ENCODE measurements around the gene CEP131.

DNA sequence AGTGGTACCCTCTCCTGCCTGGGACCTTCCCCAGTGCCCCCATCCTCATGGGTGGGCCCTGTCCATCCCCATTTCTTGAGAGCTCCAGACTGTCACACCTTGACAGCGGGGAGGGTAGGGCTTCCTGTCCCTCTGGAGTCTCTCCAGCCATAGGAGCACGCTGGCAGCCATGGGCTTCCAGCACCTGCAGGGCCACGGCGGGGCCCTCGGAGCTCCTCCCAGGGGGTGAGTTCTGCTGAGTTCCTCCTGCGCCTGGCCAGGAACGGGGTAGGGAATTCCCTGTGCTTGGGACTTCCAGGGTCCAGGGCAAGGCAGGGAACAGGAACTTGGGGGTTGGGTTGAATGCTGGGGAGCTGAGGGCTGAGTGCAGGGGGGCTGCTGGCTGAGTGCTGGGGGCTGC is 33.7 kb downstream of the CEP131 start:
- TF ChIP-seq, protein P1, sequence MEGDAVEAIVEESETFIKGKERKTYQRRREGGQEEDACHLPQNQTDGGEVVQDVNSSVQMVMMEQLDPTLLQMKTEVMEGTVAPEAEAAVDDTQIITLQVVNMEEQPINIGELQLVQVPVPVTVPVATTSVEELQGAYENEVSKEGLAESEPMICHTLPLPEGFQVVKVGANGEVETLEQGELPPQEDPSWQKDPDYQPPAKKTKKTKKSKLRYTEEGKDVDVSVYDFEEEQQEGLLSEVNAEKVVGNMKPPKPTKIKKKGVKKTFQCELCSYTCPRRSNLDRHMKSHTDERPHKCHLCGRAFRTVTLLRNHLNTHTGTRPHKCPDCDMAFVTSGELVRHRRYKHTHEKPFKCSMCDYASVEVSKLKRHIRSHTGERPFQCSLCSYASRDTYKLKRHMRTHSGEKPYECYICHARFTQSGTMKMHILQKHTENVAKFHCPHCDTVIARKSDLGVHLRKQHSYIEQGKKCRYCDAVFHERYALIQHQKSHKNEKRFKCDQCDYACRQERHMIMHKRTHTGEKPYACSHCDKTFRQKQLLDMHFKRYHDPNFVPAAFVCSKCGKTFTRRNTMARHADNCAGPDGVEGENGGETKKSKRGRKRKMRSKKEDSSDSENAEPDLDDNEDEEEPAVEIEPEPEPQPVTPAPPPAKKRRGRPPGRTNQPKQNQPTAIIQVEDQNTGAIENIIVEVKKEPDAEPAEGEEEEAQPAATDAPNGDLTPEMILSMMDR (tag by site-specific recombination; IDR thresholded peaks at IDR 0.05) = no peak
- TF ChIP-seq ZNF239 (tag by site-specific recombination; IDR thresholded peaks at IDR 0.05) = no peak
- no peak for TF ChIP-seq SCRT2 (tag by site-specific recombination; IDR thresholded peaks at IDR 0.05)
- TF ChIP-seq ZSCAN23 (tag by site-specific recombination; IDR thresholded peaks at IDR 0.05) = no peak
- TF ChIP-seq ZNF776 (tag by site-specific recombination; IDR thresholded peaks at IDR 0.05; ENCODE audit: borderline replicate concordance) = no peak
- no peak for TF ChIP-seq TCF7L2 (IDR thresholded peaks at IDR 0.05; ENCODE audit: borderline replicate concordance, low read depth, low read length)
- TF ChIP-seq GLI4 (tag by site-specific recombination; IDR thresholded peaks at IDR 0.05) = no peak
- TF ChIP-seq ZNF501 (tag by site-specific recombination; IDR thresholded peaks at IDR 0.05) = no peak
- TF ChIP-seq ZNF223 (tag by site-specific recombination; IDR thresholded peaks at IDR 0.05) = no peak
- TF ChIP-seq, protein P2, sequence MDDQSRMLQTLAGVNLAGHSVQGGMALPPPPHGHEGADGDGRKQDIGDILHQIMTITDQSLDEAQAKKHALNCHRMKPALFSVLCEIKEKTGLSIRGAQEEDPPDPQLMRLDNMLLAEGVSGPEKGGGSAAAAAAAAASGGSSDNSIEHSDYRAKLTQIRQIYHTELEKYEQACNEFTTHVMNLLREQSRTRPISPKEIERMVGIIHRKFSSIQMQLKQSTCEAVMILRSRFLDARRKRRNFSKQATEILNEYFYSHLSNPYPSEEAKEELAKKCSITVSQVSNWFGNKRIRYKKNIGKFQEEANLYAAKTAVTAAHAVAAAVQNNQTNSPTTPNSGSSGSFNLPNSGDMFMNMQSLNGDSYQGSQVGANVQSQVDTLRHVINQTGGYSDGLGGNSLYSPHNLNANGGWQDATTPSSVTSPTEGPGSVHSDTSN (CRISPR knock-in tag; IDR thresholded peaks at IDR 0.05) = no peak
- TF ChIP-seq, protein P3, sequence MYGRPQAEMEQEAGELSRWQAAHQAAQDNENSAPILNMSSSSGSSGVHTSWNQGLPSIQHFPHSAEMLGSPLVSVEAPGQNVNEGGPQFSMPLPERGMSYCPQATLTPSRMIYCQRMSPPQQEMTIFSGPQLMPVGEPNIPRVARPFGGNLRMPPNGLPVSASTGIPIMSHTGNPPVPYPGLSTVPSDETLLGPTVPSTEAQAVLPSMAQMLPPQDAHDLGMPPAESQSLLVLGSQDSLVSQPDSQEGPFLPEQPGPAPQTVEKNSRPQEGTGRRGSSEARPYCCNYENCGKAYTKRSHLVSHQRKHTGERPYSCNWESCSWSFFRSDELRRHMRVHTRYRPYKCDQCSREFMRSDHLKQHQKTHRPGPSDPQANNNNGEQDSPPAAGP (tag by site-specific recombination; IDR thresholded peaks at IDR 0.05) = no peak
- no peak for TF ChIP-seq ZNF24 (tag by site-specific recombination; IDR thresholded peaks at IDR 0.05)
- TF ChIP-seq ZNF292 (tag by site-specific recombination; IDR thresholded peaks at IDR 0.05; ENCODE audit: borderline replicate concordance, low read depth) = no peak
- TF ChIP-seq, protein P4, sequence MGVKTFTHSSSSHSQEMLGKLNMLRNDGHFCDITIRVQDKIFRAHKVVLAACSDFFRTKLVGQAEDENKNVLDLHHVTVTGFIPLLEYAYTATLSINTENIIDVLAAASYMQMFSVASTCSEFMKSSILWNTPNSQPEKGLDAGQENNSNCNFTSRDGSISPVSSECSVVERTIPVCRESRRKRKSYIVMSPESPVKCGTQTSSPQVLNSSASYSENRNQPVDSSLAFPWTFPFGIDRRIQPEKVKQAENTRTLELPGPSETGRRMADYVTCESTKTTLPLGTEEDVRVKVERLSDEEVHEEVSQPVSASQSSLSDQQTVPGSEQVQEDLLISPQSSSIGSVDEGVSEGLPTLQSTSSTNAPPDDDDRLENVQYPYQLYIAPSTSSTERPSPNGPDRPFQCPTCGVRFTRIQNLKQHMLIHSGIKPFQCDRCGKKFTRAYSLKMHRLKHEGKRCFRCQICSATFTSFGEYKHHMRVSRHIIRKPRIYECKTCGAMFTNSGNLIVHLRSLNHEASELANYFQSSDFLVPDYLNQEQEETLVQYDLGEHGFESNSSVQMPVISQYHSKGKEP (tag by site-specific recombination; IDR thresholded peaks at IDR 0.05) = no peak
